Non-pigmented ciliary epithelial cell (primary cell): ENCODE measurements around the gene PAH.
A peak's percentile ranks its signal among the peaks of the same experiment; 100 is the strongest.
"Not testable (repeated sequence)": the region's sequence is repeated elsewhere in the genome, so short reads cannot be mapped to it uniquely, and the experiment has no call there.

Experiments
- DNase-seq: peaks from one replicate; pipeline ENCODE4 v3.0.0-alpha.2; 2010; ENCODE audit warnings: low read depth

The PAH gene

DNA sequence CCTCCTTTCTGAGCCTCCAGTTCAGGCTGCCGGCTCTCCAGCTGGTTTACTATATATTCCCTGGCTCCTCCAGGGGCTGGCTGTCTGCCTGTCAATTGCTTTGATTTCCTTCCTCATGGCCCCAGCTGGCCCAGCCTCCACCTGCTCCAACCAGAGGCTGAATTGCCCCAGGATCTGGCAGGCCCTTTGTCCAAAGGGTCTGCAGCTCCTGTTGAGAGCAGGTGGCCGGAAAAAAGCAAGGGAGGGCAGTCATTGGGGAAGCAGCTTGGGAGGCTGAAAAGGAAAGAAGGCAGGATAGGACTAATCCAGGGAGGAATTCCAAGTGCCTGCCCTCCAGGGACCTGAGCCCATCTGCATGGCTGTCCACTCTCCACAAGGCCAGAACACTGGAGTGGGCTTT lies 25.3 kb downstream of the PAH start:
- DNase-seq, result no peak

DNA sequence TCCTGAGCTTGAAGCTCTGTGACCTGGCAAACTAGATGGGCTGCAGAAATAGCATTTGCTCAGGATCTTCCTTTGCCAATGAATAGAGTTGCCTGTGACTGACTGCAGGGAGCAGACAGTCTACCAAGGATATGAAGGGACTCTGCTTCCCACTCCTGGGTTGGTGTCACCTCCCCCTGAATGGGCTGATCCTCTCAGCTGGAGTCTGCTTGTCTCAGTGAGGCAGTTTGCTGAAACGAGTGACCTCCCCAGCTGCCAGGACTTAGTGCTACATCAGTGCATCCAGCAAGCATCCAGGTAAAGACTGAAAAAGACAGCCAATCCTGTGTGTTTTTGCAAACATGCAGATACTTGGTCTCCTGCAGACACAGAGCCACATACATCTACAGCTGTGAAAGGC lies 28.5 kb downstream of the PAH start:
- DNase-seq, result no peak

GRCh38 chr12:102885043-102885932 lies 31.8 kb downstream of the PAH start:
- no peak for DNase-seq

DNA sequence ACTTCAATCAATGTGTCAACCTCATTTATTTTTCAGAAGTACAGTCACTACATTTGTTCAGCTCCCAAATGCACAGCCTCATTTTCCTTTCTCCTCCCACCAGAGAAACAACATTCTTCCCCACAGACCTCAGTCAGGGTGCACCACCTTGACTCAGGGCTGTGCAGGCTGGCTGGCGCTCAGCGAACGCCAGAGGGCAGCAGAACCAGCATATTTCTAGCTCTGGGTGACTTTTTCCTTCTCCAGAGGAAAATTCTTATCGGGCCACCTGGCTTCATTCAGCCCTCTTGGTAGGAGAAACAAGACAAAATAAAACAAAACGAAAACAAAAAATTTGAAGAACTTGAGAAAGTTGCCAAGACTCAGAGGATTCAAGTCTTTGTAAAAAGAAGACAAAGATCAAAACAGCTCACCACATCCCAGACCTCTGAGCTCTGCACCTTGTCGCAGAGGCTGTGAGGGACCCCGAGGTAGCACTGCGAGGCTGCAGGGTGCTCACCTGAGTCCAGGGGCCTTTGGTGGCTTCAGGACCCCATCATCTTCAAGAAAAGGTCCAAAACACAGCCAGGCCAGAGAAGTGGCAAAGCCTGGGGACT lies 33.7 kb downstream of the PAH start:
- no peak for DNase-seq

DNA sequence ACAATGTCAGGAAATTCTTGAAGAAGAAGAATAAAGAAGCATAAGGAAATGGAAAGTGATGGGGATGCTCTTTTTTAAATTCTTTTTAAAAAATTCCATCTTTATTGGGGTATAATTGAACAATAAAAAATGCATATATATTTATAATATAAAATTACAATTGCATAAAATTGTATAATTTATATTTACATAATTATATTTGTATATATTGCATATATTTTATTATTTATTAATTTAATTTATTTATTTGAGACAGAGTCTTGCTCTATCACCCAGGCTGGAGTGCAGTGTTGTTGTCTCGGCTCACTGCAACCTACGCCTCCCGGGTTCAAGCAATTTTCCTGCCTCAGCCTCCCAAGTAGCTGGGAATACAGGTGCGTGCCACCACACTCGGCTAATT lies 36.3 kb downstream of the PAH start:
- DNase-seq, result no peak

DNA sequence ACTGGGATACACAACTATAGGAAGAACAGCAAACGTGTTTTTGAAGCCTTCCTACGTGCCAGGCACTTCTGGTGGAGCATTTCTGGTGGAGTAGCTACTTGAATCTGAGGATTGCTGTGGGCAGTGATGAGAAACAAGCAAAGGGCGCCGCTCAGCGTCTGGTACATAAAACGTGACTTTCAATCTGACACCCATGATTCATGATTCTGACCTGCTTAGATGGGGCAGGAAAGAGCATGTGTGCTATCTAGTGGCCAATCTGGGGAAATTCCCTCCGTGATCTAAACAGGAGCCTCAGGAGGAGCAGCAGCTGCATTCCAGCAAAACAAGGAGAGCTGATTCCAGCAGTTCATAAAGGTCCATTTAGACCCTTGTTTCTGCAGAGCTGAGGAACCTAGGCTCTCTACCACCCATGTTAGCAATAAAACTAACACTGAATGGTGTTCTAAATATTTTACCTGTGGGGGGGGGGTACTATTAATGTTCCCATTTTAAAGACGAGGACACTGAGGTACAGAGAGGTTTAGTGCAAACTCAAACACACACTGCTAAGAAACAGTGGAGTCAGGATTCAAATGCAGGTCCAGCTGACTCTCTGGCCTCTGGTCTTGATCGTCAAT lies 37.8 kb downstream of the PAH start:
- peak; percentile 8 for DNase-seq

DNA sequence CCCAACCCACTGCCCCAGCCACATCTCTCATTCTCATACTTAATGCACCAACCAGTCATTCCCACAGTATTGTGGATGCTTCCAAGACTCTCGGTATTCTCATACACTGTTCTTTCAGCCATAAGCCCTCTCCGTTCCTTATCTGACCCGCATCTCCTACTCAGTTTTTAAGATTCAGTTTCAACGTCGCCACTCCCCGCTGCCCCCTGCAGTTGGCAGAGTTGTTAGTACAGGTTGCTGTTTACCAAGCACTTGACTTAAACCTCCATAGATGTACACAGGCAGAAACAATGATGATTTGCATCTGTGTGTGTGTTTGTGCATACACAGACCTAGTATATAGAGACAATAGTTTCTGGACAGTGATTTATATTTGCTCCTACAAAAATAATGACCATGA lies 40.2 kb downstream of the PAH start:
- DNase-seq, result no peak

DNA sequence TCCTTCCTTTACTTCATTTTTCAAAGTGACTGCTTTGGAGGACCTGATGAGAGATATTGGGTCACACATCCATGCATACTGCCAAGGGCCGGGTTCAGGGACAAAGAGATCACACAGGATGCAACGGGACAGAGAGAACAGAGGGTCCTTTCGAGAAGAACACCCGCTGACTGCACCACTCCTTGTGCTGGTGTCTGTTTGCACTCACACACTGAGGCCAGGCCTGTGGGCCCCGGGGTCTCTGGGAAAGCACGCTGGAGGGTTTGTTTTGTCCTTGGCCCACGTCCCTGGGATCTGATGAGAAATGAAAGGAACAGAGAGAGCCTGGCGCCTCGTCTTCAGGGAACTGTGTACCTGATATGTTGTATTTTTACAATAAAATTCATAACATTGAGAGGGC lies 42.2 kb downstream of the PAH start:
- no peak for DNase-seq

DNA sequence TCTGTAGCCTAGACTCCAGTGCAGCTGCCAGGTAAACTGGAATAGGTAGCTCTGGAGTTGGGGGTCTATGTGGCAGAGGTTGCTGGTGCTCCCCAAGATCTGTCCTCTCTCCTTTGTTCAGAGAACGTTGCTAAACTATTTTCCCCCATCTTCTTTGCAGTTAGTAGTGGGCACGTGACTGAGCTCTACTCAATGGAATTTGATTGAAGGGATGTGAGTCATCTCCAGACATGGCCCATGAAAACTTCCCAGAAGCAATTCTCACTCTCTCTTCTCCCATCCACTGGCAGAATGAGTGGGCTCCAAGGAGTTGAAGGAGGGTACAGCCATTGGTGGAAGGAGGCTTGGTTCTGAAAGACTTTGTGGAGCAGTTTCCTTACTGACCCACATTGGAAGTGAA lies 44.0 kb downstream of the PAH start:
- no peak for DNase-seq

DNA sequence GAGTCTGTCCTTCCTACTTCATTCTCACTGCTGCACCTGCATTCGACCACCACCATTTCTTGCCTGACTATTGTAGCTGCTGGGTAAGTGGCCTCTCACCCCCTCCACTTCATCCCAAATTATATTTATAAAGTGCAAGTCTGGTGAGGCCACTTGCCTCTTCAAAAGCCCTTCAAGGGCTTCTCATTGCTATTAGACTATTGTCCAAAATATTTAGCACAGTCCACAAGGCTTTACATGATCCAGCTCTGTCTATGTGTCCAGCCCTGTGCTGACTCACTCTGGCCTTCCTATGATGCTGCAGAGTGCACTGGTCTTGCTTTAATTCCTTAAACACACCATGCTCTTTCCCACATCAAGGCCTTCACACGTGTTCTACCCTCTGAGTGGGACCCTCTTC lies 46.0 kb downstream of the PAH start:
- DNase-seq, result no peak

GRCh38 chr12:102869571-102869970 lies 47.5 kb downstream of the PAH start:
- no peak for DNase-seq

DNA sequence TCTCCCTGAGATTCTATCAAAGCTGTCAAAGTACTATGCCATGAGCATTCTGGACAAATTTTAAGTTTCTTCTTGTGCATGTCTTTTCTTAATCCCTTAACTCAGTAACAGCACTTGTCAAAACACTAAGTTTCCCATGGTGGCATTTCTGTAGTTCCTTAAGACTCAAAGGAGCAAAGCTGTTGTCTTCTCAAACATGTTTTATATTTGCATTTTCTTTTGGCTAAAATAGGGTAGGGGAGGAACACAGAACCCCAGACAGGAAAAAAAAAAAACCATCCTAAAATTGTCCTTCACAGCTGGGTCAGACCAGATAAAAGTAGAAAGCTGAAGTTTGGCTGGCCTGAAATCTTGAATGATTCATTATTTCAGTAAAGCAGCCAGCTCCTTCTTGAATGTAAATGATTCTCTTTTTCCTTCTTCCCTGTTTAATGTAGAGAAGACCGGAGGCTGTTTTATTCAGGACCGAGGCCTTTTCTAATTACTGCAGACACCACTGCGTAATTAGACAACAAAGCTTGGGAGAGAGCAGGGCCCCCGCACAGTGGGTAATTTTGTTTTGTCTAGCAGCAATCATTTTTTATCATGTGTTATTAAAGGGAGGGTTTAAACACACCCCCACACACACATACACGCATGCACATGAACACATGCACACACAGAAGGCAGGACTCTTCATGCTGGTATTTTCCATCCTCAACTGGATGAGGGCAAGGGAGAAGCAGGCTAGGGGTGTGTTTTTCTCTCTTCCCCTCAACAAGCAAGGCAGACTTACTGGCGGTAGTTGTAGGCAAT lies 51.0 kb downstream of the PAH start:
- DNase-seq, result no peak

GRCh38 chr12:102862486-102862885 lies 54.6 kb downstream of the PAH start:
- no peak for DNase-seq

GRCh38 chr12:102851246-102851645 lies 65.8 kb downstream of the PAH start:
- DNase-seq, result no peak

- no peak for DNase-seq
These were observed 67.2 kb downstream of the PAH start for GRCh38 chr12:102849722-102850447.

GRCh38 chr12:102848832-102849231 lies 68.2 kb downstream of the PAH start:
- no peak for DNase-seq

DNA sequence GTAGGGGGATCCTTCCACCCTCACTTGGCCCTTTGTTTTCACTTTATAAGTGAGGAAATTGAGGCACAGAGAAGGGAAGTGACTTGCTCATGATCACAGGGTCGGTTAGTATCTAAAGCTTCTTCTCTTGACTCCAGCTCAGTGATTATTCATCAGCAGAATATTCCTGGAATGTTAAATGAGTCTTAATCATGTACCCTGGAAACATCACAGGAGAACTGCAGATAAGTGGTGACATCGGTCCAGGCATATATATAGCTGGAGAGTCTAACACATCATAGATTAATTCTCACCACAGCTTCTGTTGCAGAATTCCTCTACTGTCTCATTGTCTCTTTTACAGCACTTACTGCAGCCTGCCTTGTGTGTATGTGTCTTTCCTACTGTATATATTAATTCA lies 69.9 kb downstream of the PAH start:
- no peak for DNase-seq

GRCh38 chr12:102833687-102834441 lies 83.2 kb downstream of the PAH start:
- DNase-seq, result no peak

GRCh38 chr12:102832826-102833225 lies 84.2 kb downstream of the PAH start:
- not testable (repeated sequence) for DNase-seq

- DNase-seq, result no peak
These were observed 92.7 kb downstream of the PAH start for GRCh38 chr12:102824218-102824835.

- DNase-seq, result no peak
These were observed 95.9 kb downstream of the PAH start for GRCh38 chr12:102821149-102821548.
